Stomach (tissue), 4 donors: ENCODE results near the gene RPL36.

Source experiments
- POLR2AphosphoS5 ChIP-seq, 3 donors: sonication (generic); formaldehyde crosslinking; IDR thresholded peaks; one replicate each; pipeline ENCODE4 v1.6.1; 2016; ENCODE audit warnings: antibody characterized with exemption in 3 of 3
- TF ChIP-seq, protein P1 (sequence below), 7 experiments: fragments of 450-650 bp in 4 of 7; fragments of 200-600 bp in 3 of 7; sonication (generic) in 3 of 7; IDR thresholded peaks; one replicate each; pipeline ENCODE4 v1.5.1; 2016 to 2019; ENCODE audit warnings: antibody characterized with exemption in 7 of 7, control low read depth in 2 of 7, mild to moderate bottlenecking in 1 of 7

DNA sequence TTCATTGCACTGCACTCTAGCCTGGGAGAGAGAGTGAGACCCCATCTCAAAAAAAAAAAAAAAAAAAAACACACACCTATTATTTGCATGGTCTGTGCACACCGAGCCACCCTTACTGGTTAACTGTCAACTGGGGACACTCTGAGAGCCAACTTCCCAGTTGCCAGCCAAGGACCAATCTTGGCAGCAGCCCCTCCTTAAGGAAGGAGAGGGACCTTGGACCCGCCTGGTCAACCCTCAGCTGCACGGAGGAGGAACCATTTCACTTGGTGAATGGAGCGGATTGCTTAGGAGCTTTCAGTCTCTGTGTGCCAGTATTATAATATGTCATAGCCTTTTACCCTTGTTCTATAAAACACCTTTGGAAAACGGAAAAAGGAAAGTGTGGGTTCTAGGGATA is 34.7 kb upstream of the RPL36 start:
- TF ChIP-seq, protein P1, sequence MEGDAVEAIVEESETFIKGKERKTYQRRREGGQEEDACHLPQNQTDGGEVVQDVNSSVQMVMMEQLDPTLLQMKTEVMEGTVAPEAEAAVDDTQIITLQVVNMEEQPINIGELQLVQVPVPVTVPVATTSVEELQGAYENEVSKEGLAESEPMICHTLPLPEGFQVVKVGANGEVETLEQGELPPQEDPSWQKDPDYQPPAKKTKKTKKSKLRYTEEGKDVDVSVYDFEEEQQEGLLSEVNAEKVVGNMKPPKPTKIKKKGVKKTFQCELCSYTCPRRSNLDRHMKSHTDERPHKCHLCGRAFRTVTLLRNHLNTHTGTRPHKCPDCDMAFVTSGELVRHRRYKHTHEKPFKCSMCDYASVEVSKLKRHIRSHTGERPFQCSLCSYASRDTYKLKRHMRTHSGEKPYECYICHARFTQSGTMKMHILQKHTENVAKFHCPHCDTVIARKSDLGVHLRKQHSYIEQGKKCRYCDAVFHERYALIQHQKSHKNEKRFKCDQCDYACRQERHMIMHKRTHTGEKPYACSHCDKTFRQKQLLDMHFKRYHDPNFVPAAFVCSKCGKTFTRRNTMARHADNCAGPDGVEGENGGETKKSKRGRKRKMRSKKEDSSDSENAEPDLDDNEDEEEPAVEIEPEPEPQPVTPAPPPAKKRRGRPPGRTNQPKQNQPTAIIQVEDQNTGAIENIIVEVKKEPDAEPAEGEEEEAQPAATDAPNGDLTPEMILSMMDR (IDR thresholded peaks at IDR 0.05) = no peak
- TF ChIP-seq POLR2AphosphoS5 (IDR thresholded peaks at IDR 0.05) = no peak
